CD1c-positive myeloid dendritic cell (primary cell): ENCODE data around the gene SPTBN2.
A peak's percentile ranks its signal among the peaks of the same experiment; 100 is the strongest.
"Not testable (repeated sequence)": the region's sequence is repeated elsewhere in the genome, so short reads cannot be mapped to it uniquely, and the experiment has no call there.

Experiments
- DNase-seq: peaks from one replicate; pipeline ENCODE4 v3.0.0-alpha.2; 2016; ENCODE audit errors: extremely low spot score

The SPTBN2 gene

GRCh38 chr11:66724167-66724566 lies 4.8 kb downstream of the SPTBN2 start:
- DNase-seq = not testable (repeated sequence)

GRCh38 chr11:66723693-66724092 lies 5.3 kb downstream of the SPTBN2 start:
- no peak for DNase-seq

GRCh38 chr11:66722745-66723651 lies 6.0 kb downstream of the SPTBN2 start:
- DNase-seq = no peak

- DNase-seq = no peak
These were observed 7.1 kb downstream of the SPTBN2 start for GRCh38 chr11:66721939-66722338.

GRCh38 chr11:66720899-66721470 lies 8.0 kb downstream of the SPTBN2 start:
- no peak for DNase-seq

GRCh38 chr11:66720223-66720898 lies 8.7 kb downstream of the SPTBN2 start:
- DNase-seq = peak; percentile 71

GRCh38 chr11:66719111-66719872 lies 9.7 kb downstream of the SPTBN2 start:
- DNase-seq = no peak

GRCh38 chr11:66718320-66718971 lies 10.6 kb downstream of the SPTBN2 start:
- DNase-seq = no peak

- no peak for DNase-seq
These were observed 11.1 kb downstream of the SPTBN2 start for GRCh38 chr11:66717925-66718319.

- DNase-seq = no peak
These were observed 12.0 kb downstream of the SPTBN2 start for GRCh38 chr11:66716996-66717395.

- no peak for DNase-seq
These were observed 13.5 kb downstream of the SPTBN2 start for GRCh38 chr11:66715346-66716085.

GRCh38 chr11:66713746-66714480 lies 15.1 kb downstream of the SPTBN2 start:
- DNase-seq = no peak

- no peak for DNase-seq
These were observed 18.6 kb downstream of the SPTBN2 start for GRCh38 chr11:66710384-66710930.

GRCh38 chr11:66708701-66709100 lies 20.3 kb downstream of the SPTBN2 start:
- no peak for DNase-seq

- DNase-seq = no peak
These were observed 20.9 kb downstream of the SPTBN2 start for GRCh38 chr11:66708094-66708493.

- DNase-seq = no peak
These were observed 21.5 kb downstream of the SPTBN2 start for GRCh38 chr11:66707486-66707885.

GRCh38 chr11:66706989-66707388 lies 22.0 kb downstream of the SPTBN2 start:
- no peak for DNase-seq

GRCh38 chr11:66705587-66706335 lies 23.3 kb downstream of the SPTBN2 start:
- DNase-seq = no peak
